Measurements from ENCODE around the gene BBS12.

The BBS12 gene

DNA sequence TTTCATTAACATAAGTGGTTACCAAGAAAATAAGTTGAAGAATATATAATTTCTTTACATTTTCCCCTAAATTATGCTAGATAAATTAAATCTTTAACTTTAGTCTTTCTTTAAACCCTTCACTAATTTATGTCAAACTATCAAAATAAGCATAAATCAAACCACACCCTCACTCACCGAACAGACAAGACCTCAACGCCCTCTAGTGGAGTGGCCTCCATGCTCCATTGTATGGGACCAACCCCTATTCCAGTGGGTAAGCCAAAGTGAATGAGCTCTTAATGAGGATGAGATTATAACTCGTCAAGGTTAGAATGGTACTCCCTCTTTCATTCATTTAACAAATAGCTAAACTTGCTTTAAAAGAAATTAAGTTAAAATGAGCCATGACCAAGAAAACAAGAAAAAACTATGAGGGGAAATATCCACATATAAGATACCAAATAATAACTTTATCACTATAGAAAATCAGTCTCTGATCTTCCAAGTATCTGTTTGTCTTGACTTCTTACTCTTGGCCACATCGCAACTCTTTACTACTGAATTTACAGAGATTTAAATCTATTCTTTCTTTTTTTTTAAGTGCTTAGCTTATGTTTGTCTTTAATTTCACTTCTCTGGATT is 15.6 kb upstream of the BBS12 start:
- DNase-seq, result peak; percentile 68

DNA sequence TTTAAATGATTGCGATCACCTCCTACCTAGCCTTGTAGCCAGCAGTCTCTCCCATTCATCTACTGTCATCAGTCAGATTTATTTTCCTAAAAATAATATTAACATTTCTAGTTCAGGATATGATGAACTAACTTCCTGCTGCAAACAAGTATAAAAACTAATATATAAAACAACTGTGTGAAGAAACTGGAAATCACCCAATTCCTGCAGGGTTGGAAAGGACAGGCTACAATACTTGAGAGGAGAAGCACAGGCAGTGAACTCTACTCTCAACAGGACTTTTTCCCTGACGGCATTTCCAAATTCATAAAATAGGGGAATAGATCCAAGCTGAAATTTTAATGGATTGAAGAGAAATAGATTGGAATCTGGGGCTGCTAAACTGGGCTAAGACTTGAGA is 14.2 kb upstream of the BBS12 start:
- no peak for DNase-seq

DNA sequence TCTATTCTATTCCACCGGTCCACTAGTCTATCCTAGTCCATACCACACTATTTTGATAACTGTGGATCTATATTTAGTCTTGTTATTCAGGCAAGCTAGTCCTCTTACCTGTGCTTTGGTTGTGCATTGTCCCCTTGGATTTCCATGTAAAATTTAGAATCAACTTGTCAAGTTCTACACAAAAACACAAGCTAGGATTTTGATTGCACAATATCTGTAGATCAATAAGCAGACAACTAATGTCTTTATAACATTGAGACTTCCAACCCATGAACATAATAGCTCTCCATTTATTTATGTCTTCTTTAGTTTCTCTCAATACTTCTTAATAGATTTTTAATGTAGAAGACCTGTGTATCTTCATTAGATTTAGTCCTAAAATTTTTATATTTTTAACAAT is 10.2 kb upstream of the BBS12 start:
- DNase-seq, result no peak

DNA sequence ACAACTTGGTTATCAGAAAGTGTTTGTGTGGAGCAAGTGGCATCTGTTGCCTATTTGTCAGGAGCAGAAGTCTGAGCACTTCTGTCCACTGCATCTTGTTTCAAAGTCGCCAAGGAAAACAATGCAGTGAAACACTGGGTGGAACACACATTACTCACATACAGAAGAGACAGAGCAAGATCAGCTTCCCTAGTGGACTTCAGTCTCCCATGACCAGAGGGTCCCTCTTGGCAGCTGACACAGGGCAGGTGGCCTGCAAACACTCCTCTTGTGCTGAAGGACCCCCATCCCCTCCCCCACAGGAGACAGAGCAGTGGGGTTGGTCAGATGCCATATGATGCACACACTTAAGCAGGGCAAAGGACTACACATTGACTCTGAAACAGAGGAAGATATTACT is 3.6 kb upstream of the BBS12 start:
- no peak for DNase-seq

DNA sequence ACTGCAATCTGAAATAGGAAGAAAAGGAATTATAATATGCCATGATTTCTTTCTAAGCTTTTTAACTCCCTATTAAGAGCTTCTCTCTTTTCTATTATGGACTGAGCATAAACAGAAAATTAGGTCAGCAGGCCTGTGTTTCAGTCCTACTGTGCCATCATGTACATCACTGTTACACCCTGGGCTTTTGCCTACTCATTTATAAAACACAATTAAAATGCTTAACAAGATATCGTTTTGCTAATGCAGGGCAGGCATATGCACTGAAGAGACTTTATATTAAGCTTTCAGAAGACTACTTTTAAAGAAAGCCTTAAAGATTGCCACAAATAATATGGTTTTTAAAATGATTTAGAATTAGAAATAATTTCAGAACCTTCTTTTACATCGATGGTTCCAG is 828 bp upstream of the BBS12 start:
- no peak for DNase-seq

DNA sequence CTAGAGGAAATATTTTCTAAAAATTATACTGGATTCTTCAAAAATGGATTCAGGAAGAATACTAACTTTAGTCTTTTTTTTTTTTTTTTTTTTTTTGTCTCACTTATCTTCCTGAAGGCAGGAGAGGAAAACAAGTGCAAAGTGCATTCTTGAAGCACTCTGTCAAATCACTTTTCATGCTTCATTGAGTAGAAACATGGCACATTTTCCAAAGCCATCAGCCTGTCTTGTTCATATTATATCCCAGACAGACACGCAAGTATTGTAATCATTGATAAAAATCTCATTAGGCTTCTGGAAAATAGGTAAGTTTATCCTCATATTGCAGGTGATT is 1.2 kb downstream of the BBS12 start:
- DNase-seq, result no peak

DNA sequence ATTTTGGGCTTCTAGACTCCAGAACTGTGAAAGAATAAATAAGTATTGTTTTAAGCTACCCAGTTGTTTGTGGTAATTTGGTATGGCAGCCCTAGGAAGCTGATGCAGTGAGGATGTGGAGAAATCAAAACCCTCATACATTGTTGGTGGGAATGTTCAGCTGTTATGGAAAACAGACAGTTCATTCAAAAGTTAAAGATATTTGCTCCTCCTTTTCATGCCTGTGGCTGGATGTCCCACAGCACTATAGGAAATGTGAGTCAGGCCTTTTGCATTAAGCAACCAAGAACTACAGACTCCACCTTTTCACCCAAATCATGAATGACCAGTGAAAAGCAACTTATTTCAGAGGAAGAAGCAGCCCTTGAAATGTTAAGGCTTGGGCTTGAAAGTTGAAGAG is 6.7 kb downstream of the BBS12 start:
- DNase-seq, result peak; percentile 90

DNA sequence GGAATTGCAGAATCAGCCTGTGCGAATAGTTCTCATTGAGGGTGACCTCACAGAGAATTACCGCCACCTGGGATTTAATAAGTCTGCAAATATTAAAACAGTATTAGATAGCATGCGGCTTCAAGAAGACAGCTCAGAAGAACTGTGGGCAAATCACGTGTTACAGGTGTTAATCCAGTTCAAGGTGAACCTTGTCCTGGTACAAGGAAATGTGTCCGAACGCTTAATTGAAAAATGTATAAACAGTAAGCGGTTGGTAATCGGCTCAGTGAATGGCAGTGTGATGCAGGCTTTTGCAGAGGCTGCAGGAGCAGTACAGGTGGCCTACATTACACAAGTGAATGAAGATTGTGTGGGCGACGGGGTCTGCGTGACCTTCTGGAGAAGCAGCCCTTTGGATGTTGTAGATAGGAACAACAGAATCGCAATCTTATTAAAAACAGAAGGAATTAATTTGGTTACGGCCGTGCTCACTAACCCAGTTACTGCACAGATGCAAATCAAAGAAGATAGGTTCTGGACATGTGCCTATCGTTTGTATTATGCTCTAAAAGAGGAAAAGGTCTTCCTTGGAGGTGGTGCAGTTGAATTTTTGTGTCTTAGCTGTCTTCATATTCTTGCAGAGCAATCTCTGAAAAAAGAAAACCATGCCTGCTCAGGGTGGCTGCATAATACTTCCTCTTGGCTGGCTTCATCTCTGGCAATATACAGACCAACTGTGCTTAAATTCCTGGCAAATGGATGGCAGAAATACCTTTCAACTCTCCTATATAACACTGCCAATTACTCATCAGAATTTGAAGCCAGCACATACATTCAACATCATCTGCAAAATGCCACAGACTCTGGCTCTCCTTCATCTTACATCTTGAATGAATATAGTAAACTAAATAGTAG is 10.7 kb downstream of the BBS12 start:
- DNase-seq, result peak; percentile 22

DNA sequence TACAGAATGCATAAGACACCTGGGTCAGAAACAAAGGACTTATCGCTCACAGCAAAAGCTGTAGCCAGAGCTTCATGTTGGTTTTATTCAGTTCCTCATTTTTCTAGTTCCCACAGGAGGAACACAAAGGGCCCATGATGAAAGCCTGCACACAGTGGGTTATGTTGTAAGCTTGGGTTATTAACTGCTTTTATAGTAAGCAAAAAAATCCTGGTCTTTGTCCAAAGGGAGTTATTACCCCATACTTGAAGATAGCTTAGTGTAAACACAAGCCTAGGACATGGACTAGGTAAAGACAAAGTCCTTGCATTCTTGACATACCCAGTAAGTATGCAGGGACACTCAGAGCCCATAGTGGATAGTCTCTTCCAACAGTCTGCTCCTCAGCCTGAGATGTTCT is 11.7 kb downstream of the BBS12 start:
- DNase-seq, result peak; percentile 69

DNA sequence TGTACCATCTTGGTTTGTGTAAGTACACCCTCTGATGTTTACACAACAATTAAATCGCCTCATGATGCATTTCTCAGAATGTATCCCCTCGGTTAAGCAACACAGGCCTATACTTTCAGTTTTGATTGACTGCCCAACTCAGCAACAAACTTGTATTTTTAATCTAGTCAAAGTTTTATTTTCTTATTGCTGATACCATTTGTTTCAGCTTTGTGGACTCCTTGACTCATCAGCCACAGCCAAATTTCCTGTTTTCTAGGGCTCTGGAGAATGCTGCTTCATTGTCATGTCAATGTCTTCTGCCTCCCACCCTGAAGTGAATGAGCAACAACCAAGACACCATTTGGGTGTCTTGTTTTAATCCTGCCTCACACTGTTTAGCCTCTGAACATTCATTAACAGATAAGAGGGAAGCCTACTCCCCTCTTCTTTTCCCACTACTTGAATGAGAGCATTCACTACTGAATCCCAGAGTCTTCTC is 14.0 kb downstream of the BBS12 start:
- DNase-seq, result no peak

DNA sequence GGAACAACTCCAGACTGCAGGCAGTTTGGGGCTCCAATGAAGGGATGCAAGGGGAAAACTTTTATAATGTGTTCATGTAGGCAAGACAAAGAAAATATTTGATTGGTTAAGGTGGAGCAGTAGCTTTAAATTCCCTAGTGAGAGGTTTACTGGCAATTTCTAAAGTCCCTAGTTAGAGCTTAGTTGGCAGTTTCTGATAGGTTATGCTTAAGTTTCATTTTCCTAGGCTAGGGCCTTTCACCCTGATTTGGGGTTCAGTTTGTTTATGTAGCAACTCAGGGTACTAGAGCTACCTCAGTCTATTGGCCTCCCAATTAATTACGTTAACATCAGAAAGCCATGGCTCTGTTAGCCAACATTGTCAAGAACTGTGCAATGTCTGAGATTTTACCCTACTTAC is 14.6 kb downstream of the BBS12 start:
- DNase-seq, result no peak

DNA sequence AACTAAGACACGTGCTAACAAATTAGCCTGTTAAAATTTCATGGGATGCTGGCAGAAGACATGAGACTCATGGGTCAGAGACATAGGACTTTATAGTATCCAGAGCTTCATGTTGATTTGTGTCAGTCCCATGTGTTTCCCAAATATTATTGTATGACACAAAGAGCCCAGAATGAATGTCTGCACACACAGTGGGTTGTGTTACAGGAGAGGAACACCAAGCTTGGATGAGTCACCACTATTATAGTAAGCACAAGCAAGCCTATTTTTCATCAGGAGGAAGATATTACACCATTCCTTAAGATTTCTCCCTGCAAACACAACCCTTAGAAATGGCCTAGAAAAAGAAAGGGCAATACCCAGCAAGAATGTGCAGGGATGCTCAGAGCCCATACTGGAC is 15.4 kb downstream of the BBS12 start:
- peak; percentile 80 for DNase-seq

DNA sequence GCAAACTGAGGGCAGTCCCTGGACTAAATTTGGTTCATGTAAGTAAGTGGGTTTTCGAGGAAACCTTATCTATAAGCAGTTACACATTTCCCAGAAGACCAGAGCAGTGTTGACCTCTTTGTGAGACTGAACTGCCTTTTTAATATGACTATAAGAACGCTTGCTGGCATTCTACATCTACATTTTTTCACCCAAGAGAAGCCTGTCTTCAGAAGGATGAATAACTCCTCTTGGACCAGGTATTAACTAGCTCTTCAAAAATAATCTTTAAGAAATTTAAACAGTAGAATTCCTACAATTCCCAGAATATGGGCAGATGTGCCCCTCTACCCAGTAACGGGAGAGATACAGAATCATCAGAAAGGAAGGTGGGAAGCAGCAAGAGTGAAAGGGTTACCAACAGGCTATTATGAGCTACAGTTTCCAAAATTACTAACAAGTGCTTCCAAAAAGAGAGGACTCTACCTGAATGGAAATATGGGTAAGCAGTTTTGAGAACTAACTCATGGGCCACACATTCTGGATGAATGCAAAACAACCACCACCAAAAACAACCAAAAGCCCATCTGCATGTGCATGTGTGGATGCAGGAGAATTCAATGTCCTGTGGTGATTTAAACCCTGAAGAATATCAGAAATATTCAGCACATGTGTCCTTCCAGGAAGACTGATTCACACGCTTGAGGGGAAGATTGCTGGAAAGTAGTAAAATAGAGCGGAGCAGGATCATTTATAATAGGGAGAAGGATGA is 17.4 kb downstream of the BBS12 start:
- no peak for DNase-seq

DNA sequence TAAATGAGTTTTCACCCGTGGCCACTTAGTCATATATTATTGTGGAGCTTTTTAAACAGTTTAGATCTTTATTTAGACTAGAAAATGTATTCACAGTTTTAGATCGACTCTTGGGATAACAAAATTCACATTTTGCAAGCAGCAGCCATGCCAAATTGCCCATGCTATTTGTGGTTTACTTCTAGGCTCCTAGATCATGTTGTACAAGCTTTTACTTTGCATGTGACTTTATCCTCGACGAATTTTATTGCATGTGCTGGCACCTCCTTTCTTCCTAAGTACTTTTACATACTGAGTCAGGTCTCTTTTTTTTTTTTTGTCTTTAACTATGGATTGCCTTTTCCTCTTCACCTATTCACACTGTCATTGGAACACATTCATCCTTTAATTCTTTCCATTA is 23.2 kb downstream of the BBS12 start:
- no peak for DNase-seq

DNA sequence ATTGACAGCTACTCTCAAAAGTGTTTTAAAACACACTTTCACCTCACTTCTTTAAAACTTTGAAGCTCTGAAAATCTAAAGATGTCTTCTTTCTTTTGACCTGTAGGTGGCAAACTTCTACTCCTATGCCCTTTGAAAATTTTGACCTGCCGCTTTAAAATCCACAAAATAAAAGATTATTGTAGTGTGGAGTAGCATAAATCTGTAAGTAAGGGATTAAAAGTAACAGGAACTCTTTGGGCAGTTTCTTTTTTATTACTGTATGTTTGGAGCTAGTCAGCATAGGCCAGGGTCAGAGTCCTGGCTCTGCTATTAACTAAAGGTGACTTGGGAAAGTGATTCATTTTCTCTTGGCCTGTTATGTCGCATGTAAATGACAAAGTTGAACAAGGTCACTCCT is 25.5 kb downstream of the BBS12 start:
- peak; percentile 58 for DNase-seq

DNA sequence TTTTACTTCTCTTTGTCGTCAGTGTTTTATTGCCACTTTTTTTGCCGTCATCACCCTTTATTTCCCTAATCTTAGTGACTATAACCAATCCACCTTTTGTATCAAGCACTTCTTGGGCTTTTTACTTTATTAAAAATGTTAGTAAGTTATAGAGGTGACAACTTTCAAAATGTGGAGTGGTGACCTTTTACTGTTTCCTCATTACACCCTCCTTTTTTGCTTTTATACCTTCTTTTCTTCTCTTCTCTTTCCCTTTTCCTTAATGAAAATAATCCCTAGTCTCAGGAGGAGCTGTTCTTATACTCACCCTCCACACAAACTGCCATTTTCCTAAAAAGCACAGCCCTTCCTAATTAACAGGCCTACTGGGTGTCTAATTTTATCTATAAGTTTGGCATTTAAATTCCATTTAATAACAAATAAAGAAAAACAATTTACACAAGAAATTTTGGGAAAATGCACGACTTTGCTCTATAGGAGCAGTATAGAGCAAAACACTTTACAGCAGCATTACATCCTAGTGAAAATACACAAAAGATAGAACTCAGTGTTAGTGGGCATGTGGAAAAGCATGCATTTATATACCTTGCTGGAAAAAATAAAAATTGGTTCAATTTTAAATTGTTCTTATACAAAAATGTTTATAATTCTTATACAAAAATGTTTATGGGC is 27.3 kb downstream of the BBS12 start:
- DNase-seq, result peak; percentile 41

DNA sequence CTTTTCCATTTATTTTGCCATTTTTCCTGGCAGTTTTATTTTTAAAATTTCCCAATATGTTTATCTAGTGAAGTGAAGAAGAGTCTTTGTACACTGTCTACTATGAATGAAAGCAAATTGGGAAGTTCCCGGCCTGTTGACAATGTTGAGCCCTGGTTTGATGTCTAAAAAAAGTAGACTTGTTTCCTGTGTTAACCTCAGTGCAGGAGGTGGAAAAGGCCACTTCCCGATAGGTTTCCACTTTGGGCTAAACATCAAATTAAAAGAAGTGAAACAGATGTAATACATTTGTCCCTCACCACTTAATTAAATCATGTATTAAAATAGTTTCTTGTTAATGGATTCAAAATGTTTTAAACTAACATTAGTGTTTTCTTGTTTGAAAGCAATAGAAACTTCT is 30.0 kb downstream of the BBS12 start:
- no peak for DNase-seq

DNA sequence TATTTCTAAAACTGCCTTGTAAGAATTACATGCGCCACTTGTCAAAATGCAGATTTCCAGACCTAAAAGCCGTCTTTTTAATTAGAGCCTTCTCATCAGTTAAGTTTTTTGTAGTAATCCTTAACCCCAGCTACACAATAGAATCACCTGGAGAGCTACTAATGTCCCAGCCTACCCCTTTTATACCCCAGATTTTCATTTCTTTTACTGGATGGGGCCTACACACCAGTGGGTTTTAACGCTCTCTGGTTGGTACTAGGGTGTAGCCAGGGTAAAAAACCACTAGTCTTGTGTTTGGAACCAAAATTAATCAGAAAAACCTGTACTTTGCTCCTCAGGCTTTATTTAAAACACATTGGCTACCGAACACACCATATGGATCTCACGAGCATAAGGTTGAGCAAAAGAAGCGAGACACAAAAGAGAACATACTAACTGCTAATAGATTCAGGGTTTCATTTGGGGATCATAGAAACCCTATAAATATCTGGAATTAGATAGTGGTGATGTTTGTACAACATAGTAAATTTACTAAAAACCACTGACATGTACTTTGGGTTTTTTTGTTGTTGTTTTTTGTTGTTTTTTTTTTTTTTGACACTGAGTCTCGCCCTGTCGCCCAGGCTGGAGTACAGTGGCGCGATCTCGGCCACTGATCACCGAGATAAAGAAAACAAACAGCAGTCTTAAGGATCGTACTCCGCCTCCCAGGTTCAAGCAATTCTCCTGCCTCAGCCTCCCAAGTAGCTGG is 30.6 kb downstream of the BBS12 start:
- DNase-seq, result peak; percentile 62

DNA sequence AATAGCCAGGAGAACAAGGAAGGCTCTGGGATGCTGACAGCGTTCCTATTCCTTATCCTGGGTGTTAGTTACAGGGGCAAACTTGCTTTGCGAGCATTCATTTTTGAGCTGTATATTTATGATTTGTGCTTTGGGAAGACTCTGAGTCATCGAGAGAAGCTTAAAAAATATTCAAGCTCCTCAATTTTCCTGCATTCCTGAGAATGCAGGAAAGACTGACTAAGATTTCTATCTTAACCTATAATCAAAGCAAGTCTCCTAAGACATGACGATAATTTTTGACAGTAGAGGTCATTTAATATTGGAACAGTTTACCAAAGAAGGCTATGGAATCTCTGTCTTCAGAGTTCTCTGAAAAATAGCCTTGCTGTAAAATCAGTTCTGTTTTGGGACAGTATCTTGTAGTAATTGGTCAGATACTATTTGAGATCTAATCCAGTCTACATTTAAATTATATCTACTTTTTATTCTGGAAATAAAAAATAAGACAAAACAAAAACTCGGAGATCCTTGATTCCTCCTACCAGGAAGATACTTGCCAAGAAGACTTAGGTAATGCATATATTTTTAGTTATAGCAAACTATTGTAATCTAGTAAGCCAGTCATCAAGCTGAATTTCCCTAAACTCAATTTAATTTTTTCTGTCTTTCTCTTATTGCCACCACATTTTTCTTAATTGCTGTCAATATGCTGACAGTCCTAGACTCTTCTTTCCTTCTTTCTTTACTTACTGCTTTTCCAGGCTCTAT is 31.7 kb downstream of the BBS12 start:
- peak; percentile 94 for DNase-seq

DNA sequence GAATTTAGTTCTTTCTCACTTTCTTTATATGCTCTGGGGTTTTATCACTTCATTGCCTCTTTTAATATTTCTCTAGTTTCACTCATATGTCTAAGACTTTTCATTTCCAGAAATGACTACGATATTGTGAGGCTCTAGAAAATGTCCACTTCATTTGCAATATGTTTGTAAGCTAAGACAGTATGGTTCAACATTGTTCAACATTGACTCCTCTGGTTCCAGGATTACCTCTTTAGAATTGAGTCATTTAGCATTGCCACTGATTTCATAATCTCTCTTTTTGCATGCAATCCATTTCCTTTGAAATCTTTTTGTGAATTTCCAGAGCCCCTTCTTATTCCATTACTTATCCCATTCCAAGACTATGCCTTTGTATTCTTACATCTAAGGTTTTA is 32.3 kb downstream of the BBS12 start:
- peak; percentile 94 for DNase-seq

DNA sequence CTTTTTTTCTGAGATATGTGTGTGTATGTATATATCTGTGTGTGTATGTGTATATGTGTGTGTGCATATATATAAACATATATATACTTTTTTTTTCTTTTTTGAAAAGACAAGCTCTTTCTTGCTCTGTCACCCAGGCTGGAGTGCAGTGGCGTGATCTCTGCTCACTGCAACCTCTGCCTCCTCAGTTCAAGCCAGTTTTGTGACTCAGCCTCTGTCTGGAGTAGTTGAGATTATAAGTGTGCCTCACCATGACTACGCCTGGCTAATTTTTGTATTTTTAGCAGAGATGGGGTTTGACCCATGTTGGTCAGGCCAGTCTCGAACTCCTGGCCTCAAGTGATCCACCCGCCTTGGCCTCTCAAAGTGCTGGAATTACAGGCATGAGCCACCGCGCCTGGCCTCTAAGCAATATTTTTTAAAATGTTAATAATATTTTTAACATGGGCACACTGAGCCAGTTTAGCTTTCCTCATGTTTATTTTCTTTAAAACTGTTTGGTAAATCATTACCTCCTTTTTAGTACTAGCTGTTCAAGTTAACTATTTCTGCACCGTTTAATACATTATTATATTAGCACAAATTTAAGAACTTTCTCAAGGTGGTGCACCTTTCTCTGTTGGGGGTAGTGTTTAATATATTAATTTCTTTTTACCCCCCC is 33.3 kb downstream of the BBS12 start:
- peak; percentile 93 for DNase-seq

All from fibroblast of upper back skin (primary cell).